Activated CD4-positive, alpha-beta T cell treated with anti-CD3 and anti-CD28 coated beads, Interleukin-2, amount 50 U/mL, for 1 hour (primary cell): ENCODE results near the gene OGFRL1.

Source experiments
- DNase-seq: peaks from one replicate; pipeline ENCODE4 v3.0.0-alpha.2; 2020

OGFRL1 gene

DNA sequence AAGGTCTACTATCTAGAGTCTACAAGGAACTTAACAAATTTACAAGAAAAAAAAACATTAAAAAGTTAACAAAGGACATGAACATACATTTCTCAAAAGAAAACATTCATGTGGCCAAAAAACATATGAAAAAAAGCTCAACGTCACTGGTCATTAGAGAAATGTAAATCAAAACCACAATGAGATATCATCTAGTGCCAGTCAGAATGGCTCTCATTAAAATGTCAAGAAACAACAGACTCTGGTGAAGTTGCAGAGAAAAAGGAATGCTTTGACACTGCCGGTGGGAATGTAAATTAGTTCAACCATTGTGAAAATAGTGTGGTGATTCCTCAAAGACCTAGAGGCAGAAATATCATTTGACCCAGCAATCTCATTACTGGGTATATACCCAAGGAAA is 48.3 kb downstream of the OGFRL1 start:
- no peak for DNase-seq

DNA sequence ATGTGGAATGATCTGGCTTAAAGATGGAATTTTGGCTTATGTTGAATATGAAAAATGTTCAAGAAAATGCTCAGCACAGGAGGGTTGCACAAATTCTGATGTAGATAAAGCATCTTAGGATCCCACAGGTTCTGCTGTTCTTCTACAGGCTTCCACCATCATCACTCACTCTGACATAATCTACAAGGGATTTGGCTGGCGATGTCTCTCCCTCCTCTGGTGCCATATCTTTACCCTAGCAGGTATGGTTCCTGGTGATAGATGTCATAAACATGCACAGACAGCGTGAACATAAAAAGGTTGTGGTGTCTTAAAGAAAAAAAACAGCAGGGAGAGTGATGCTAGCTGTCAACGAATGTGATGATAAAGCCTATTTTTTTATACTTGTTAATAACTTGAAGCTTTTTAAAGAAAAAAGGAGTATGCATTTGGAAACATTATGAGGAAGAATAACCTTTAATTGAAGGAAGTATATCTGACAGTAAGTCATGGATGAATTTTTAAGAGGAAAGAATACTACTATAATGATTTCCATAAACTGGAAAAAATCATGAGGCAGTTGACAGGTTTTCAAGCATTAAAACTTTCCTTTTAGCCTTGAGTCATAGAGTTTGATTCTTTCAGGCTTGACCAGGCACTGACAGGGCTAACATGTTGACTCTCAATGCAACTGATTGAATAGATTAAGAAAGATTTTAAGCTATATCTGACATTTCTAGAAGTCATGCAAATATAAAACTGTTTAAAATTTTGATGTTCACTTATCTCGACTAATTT is 50.1 kb downstream of the OGFRL1 start:
- DNase-seq: no peak

DNA sequence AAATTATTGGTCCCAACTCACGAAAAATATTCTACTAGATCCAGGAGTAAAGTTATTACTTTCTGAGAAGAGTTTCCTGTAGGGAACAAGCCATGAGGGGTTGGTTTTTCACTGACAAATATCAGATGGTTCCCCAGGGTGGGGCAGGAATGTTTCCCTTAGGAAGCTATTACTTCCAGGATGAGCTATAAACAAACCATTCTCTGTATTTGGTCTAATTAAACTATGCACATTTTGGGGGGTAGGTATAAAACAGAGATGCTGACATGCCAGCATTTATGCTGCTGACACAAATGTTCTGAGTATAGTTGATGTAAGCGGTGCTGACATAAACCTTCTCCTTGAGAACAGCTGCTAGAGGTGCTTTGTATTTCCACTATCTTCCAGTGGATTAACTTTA is 54.2 kb downstream of the OGFRL1 start:
- no peak for DNase-seq

DNA sequence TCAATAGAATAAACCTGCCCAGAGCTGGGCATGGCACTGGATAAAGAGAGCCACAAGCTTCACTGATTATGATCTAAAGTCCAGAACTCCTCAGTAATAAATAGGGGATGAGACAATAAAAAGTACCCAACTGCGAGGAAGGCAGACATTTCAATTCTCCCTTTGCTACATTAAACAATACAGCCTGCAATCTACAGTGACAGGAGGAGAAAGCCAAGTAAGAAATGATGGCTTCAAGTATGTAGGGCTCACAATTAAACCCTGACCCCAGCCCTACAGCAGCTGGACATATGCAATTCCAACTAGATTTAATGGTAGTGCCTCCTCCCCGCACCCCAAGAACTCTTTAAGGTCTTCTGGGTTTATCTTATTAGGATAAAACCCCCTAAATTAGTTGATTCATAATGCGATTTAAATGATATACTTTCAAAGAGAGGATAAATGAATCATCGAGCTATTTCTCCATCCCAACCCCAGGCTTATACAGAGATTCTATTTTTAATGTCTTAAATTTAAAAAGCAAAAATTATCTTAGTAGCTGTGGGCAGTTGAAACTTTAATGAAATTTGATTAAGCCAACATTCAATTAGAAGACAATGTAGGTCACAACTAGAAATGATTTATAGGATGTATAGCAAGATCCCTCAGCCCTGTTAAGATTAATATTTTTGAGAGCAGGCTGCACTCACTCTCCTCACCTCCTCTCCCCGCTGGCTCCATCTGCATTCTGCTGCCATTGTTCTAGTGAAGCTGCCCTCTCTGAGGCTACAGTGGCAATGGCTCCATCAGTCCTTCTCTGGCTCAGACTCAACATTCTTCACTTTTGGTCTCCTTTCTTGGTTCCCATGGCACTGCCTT is 57.1 kb downstream of the OGFRL1 start:
- no peak for DNase-seq

DNA sequence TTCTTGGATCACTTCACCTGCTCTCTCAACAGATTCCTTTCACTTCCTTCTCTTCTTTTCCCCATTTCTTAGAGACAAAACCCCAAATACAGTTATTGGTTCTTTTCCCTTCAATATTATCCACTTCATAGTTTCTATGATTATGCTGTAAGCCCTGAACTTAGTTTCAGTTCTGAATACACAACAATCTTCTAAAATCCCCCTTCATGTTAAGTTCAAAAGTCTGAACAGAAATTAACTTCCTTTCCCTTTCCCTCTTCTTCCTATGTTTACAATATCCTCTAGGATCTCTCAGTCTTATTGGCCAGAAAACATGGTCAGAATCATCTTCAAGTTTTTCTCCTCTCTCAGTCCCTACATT is 57.7 kb downstream of the OGFRL1 start:
- no peak for DNase-seq

DNA sequence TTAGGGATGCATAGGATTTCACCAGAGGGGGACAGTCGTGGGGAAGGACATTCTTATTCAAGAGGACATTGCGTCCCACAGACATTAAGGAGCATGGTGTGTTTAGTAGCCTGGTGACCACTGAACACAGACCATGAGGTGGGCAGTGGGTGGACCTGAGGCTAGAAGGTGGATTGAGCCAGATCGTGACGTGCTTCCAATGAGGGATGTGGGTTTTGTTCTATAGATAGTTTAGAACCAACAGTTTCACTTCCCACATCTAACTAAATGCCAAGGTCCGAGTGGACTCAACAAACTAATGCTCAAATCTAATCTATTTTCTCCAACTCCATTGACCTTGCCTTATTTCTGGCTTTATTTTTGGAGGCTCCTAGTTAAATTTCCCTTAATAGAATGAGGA is 58.5 kb downstream of the OGFRL1 start:
- no peak for DNase-seq

DNA sequence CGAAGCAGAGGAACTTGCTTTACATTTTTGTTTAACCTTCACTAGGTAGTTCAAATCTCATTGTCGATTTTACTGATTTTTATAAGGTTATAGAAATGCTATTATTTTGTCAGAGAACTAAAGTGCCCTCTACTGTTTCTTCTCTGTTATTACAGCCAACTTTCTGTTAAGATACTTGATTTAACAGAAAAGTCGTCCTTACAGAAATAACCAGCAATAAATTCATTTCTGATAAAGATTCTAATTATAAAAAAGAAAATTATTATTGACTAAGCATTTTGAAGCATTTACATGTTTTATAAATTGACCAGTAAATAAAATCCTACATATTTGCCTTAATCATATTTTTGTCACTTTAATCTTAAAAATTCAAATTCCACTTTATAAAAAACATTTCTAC is 60.8 kb downstream of the OGFRL1 start:
- no peak for DNase-seq

DNA sequence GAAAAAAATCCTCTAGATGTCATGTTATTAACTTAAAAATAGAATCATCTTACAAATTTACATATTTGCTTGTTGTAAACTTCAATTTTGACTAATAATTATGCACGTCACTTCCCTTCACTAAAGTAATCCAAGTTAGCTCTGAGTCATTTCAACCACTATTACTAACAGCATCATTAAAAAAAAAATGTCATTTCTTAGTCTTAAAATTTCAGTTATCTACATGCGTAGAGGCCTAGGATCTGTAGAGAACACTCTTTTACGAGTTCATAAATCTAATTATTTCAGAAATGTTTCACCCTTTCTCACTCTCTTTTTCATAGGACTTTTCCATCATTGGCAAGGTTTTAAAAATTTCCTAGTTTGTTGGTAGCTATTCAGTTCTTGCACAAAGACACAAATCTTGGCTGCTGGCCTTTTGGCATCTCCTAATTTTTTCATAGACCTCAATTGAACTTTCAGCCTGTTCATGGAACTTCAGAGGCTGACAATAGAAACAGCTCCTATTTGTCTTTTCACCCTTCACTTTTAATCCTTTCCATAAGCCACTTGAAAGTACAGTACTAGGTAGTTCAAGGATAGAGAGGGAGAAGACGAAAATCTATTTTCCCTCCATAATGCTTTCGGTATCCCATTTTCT is 61.5 kb downstream of the OGFRL1 start:
- DNase-seq: no peak

DNA sequence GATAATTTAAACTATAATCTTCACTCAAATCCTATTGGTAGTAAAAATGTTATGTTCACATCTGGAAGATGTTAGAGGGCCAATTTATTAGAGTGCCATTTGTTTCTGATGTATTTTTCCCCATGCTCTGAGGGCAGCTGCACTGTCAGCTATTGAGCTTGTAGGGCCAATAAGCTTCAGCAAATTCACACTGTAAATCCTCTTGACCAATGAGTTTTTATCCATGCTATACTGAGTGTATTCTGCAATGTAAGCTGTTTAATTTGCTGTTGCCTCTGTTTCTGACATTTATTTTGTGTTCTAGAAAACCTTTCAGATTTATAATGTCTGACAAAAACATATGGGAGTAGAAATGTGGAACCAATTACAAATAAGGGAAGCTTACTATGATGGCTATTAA is 62.6 kb downstream of the OGFRL1 start:
- no peak for DNase-seq
